T-helper 2 cell treated with Interferon-gamma antibody and Interleukin-4, amounts not matched to agents 5 μg/mL and 100 μg/mL, for 36 hours (primary cell): Measurements from ENCODE around the gene SAP30BP.
A peak's percentile ranks its signal among the peaks of the same experiment; 100 is the strongest.

ENCODE experiments used
- DNase-seq: peaks from one replicate; pipeline ENCODE4 v3.0.0; 2021; ENCODE audit warnings: low spot score
- H3K27ac Mint-ChIP-seq: one replicate; pipeline ENCODE4 v1.8.0; 2021; ENCODE audit warnings: mild to moderate bottlenecking, mixed read lengths
- H3K27me3 Mint-ChIP-seq: one replicate; pipeline ENCODE4 v1.8.0; 2021; ENCODE audit warnings: low read depth, mixed read lengths
- H3K36me3 Mint-ChIP-seq: one replicate; pipeline ENCODE4 v1.8.0; 2021; ENCODE audit warnings: low read depth, mixed read lengths
- H3K4me1 Mint-ChIP-seq: one replicate; pipeline ENCODE4 v1.8.0; 2021; ENCODE audit warnings: low read depth, mixed read lengths
- H3K4me3 Mint-ChIP-seq: one replicate; pipeline ENCODE4 v1.8.0; 2022; ENCODE audit warnings: mild to moderate bottlenecking, moderate library complexity, mixed read lengths
- H3K9me3 Mint-ChIP-seq: one replicate; pipeline ENCODE4 v1.8.0; 2021; ENCODE audit warnings: mixed read lengths

SAP30BP gene

DNA sequence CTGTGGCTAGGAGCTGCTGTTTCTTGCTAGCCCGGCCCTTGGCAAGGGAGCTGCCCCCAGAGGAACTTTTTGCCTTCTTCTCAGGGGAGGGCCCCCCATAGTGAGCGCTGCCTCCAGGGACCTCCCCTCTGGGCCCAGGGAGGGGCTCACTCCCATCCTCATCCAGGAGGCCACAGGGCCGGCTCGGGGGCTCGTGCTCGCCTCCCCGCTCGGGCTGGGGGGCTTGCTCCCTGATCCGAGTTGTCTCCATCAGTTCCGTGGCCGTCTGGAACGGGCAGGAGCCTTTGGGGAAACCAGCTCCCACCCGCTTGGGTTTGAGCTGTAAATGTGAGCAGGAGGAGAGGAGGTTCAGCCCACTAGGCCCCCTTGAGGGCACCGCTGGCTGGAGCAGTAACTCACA, 38.0 kb upstream of the SAP30BP start:
- H3K27ac Mint-ChIP-seq: no peak overlapping the region
- H3K9me3 Mint-ChIP-seq: no peaks in the 10 kb centered on the region
- H3K36me3 Mint-ChIP-seq: no peaks in the 10 kb centered on the region
- DNase-seq: no peak
- peaks cover 1% of the 10 kb centered on the region for H3K4me1 Mint-ChIP-seq
- H3K27me3 Mint-ChIP-seq: no peaks in the 10 kb centered on the region
- H3K4me3 Mint-ChIP-seq: no peak overlapping the region

DNA sequence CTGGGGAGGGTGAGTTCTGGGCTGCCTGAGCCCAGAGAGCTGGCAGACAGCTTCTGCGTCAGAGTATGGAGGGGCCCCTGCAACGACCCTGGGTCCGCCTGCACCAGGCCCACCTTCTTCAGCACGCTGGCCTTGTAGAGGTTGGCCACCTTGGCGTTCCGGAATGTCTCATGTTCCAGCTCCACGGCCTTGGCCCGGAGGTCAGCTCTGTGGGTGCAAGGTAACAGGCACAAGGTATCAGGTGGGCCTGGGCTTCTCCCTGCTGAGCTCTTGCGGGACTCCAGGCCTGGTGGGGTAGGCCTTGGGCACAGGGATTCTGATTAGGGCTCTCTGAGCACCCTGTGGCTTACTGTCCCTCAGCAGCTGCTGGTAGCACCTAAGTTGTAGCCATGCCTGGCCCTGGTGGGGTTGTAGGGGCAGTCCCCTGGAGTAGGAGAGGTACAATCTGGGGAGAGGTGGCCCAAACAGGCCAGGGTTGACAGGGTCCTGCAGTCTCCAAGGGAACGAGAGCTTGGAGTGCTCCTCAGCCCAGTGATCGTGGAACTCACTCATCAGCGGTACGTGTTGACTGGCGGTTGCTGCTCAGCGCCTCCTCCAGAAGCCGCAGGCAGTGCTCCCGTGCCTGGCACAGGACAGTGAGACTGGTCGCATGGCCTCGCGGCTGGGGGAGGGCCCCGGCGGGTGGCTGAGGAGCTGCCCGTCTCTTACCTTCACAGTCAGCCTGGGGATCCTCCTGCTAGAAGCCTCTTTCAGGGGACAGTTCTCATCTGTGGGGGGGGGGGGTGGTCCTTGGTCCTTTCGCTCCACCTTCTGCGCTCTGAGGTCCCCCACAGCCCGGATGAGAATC, 36.8 kb upstream of the SAP30BP start:
- Mint-ChIP-seq H3K9me3 (no peaks in the 10 kb centered on the region), H3K4me3 (no peak overlapping the region), H3K27ac (no peak overlapping the region), H3K36me3 (no peaks in the 10 kb centered on the region), H3K4me1 (peaks cover 1% of the 10 kb centered on the region), H3K27me3 (no peaks in the 10 kb centered on the region)
- DNase-seq: no peak

GRCh38 chr17:75631353-75631752, 35.8 kb upstream of the SAP30BP start:
- peaks cover 1% of the 10 kb centered on the region for H3K4me1 Mint-ChIP-seq
- H3K36me3 Mint-ChIP-seq: no peaks in the 10 kb centered on the region
- H3K27ac Mint-ChIP-seq: no peak overlapping the region

DNA sequence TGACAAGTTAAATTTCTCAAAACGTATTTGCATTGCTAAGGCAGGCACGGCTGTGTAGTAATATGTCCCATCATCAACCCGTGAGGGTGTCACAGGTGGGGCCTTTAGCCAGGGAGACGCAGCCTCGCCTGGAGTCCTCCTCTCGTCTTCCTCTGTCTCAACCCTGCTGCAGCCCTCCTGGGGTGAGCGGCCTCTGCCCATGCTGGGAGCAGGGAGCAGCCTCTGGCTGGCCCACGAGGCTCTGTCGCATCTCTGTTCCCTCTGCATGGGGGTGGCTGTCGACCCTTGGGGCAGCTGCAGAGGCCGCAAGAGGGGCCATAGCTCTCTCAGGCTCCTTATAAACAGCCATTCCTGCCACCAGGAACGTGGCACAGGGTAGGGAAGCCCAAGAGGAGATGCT, 34.7 kb upstream of the SAP30BP start:
- no peaks in the 10 kb centered on the region for H3K9me3 Mint-ChIP-seq
- no peak overlapping the region for H3K27ac Mint-ChIP-seq
- no peaks in the 10 kb centered on the region for H3K27me3 Mint-ChIP-seq
- no peaks in the 10 kb centered on the region for H3K36me3 Mint-ChIP-seq
- peaks cover 1% of the 10 kb centered on the region for H3K4me1 Mint-ChIP-seq
- H3K4me3 Mint-ChIP-seq: no peak overlapping the region
- DNase-seq: no peak

More at GRCh38 chr17:75631353-75631752, 35.8 kb upstream of the SAP30BP start:
- no peak for DNase-seq
- Mint-ChIP-seq H3K9me3 (no peaks in the 10 kb centered on the region), H3K27me3 (no peaks in the 10 kb centered on the region), H3K4me3 (no peak overlapping the region)

DNA sequence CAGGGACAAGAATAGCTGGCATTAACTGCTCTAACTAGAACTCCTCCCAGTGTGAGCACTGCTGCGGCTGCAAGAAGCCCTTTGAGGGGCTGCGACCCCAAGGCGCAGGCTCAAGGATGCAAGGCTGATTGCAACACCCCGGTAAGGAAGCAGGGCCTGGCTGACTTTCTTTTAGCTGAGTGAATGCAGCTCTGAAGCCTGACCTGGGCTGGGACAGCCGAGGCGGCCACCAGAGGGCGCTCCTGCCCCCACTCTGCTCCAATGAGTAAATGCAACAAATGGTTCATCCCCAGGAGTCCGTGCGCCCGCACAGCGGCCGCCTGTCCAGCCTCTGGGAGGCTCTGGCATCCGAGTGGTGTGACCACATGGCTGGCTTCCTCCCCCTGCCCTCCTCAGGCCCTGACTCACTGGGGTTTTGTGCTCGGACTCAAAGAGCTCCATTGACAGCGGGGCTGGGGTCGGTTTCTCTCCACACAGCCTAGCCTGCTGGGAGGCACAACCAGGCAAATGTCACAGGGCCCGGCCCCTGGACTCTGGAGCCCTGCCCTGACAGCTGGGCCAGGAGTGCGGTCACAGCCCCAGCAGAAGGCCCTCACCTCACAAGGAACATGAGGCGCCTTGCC, 34.2 kb upstream of the SAP30BP start, which contains the start of gene SMIM5:
TSS of gene SMIM5 (plus strand) at position 572 of the 623 bp plus-strand sequence. CDS start 6,768 bp downstream, outside the sequence.
- Mint-ChIP-seq H3K4me3 (no peak within 1 kb of the TSS), H3K27ac (peak within 1 kb of the TSS; percentile 31)

DNA sequence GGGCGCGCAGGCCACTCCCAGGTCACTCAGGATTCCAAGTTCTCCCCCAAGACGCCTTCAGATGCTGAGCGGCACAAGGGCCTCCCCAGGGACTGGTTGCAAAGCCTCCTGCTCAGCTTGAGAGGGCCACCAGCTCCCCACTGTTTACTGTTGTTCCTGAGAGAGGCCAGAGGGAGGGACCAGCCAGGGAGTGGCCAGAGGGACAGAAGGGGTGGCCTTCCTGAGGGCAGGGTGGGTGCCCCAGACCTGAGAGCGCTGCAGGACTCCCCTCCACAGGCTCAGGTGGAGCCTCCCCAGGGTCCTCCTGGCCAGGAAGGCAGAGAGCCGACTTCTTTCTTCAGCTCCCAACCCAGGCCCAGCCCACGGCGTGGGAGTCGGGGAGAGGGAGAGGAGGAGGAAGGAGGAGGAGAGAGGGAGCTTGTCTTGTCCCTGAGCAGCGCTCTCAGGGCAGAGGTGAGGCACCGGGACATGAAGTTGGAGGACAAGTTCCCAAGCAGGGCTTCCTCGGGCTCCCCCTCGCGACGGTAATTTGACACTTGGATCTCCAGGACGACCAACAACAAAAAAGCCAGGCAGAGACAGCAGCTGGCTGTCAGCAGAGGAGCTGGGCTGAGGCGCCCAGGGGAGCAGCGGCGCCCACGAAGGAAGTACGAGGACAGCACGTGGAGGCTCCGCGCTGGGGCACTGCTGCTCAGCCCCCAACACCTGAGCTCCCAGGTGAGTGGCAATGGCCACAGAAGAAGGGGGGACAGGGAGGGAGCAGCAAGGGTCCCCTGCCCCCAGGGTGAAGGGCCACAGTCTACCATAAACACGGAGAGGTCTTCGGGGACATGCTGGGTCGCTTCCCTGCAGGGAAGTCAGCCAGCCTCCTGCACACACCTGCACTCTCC, 33.4 kb upstream of the SAP30BP start:
- peak; percentile 17 for DNase-seq
- H3K27ac Mint-ChIP-seq: peak overlapping the region; percentile 31
- no peaks in the 10 kb centered on the region for H3K9me3 Mint-ChIP-seq
- H3K4me1 Mint-ChIP-seq: peaks cover 1% of the 10 kb centered on the region
- no peaks in the 10 kb centered on the region for H3K27me3 Mint-ChIP-seq
- no peak overlapping the region for H3K4me3 Mint-ChIP-seq
- no peaks in the 10 kb centered on the region for H3K36me3 Mint-ChIP-seq

More for the DNA sequence above, 34.2 kb upstream of the SAP30BP start, which contains the start of gene SMIM5:
- Mint-ChIP-seq H3K9me3 (no peaks in the 10 kb centered on the region), H3K4me1 (peaks cover 1% of the 10 kb centered on the region), H3K27me3 (no peaks in the 10 kb centered on the region), H3K36me3 (no peaks in the 10 kb centered on the region)
- peak; percentile 66 for DNase-seq

DNA sequence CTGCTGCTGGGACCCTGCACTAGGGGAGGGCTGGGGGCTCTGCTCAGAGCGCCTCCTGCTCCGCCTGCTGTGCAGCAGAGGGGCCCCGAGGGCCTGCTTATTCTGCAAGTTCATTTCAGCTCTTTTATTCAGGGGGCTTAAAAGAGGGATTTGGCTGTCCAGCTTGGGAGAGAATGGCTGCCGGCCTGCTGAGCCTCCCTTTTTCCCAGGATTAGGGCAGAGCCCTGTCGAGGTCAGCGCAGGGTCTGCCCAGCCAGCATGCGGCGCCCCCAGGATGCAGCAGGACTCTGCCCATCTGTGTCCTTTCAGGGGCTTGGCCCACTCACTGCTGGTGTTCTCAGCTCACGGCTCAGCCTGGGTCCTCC, 32.8 kb upstream of the SAP30BP start:
- H3K36me3 Mint-ChIP-seq: no peaks in the 10 kb centered on the region
- no peak overlapping the region for H3K27ac Mint-ChIP-seq
- H3K27me3 Mint-ChIP-seq: no peaks in the 10 kb centered on the region
- H3K4me3 Mint-ChIP-seq: no peak overlapping the region
- DNase-seq: no peak
- H3K9me3 Mint-ChIP-seq: no peaks in the 10 kb centered on the region
- peaks cover 1% of the 10 kb centered on the region for H3K4me1 Mint-ChIP-seq

GRCh38 chr17:75634754-75635609, 32.2 kb upstream of the SAP30BP start:
- H3K27me3 Mint-ChIP-seq: no peaks in the 10 kb centered on the region
- no peak for DNase-seq
- no peaks in the 10 kb centered on the region for H3K9me3 Mint-ChIP-seq
- no peaks in the 10 kb centered on the region for H3K36me3 Mint-ChIP-seq
- peaks cover 1% of the 10 kb centered on the region for H3K4me1 Mint-ChIP-seq
- no peak overlapping the region for H3K27ac Mint-ChIP-seq
- H3K4me3 Mint-ChIP-seq: no peak overlapping the region

DNA sequence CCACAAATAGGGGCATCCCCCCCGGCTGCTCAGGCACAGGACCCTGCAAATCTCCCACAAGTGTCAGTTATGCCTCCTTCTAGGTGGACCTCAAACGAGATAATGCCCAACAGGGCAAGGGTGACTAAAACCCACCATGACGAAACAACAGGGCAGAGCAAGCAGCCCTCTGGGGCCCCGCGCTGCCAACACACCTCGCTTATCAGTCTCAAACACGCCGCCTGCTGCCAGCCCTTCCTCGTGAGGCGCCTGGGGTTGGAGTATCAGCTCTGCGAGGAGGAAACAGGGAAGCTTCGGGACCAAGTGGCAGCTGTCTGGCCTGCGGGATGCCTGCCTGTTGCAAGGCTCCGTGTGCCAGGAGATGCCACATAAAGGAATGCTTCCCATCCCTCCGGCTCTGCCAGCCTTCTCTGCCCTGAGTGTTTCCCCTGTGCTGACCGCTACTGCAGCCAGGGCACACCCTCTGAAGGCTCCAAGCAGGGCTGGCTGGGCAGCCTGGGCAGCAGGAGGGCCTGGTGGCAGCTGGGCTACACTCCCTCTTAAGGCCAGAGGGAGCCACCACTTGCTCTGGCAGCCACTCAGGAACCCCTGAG, 31.4 kb upstream of the SAP30BP start:
- H3K36me3 Mint-ChIP-seq: no peaks in the 10 kb centered on the region
- no peaks in the 10 kb centered on the region for H3K9me3 Mint-ChIP-seq
- H3K27ac Mint-ChIP-seq: no peak overlapping the region
- DNase-seq: no peak
- no peak overlapping the region for H3K4me3 Mint-ChIP-seq
- no peaks in the 10 kb centered on the region for H3K27me3 Mint-ChIP-seq
- peaks cover 1% of the 10 kb centered on the region for H3K4me1 Mint-ChIP-seq

DNA sequence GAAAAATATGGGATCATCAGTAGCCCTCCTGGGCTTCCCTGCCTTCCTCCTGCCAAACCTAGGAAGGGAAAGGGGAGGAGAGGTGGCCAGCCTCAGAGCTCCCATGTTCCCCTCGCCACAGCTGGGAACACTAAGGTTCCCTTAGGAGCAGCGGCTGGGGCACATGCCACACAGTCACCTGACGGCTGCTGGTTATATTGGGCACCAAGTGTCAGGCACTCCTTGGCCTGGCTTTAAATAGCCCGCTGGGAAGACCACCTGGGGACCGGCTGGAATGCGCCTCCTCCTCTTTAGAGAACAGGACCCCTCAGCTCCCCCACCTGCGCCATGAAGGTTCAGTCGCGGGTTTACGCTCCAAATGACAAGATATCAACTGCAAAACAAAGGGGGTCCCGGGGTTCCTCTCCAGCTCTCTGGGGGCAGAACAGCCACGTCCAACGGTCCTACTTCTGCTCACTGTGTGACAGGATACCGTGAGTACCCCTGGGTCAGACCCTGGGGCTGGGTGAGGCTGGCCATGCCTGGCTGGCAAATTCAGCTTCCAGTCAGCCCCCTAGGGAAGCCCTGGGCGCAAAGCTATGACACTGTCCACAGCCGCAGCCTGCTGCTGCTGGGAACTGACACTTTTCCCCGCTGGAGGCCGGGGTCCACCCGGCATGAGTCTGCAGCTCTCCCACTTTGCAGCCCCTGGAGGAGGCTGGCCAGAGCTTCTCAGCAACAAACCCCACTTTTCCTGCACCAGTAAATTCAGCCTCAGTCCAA, 30.6 kb upstream of the SAP30BP start:
- no peak overlapping the region for H3K27ac Mint-ChIP-seq
- H3K4me3 Mint-ChIP-seq: no peak overlapping the region
- H3K9me3 Mint-ChIP-seq: no peaks in the 10 kb centered on the region
- no peak for DNase-seq
- H3K4me1 Mint-ChIP-seq: peaks cover 1% of the 10 kb centered on the region
- no peaks in the 10 kb centered on the region for H3K36me3 Mint-ChIP-seq
- no peaks in the 10 kb centered on the region for H3K27me3 Mint-ChIP-seq

DNA sequence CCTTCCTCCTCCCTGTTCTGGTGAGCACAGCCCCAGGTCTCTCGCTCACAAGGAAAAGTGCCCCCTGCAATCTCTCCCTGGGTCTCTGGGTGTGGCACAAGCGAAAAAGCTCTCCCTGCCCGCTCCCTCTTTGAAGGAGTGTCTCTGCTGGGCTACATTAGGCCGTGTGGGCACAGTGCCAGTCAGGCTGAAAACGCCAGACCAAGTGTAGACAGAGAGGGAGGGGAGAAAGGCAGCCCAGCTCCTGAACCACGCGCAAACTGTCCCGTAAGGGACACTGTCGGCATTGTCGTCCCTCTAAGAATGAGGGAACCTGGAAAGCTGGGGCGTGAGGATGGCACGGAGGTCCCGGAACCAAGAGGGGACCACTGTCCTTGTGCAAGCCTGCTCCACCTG, 30.0 kb upstream of the SAP30BP start:
- Mint-ChIP-seq H3K9me3 (no peaks in the 10 kb centered on the region), H3K4me1 (peaks cover 1% of the 10 kb centered on the region), H3K27ac (no peak overlapping the region), H3K4me3 (no peak overlapping the region), H3K36me3 (no peaks in the 10 kb centered on the region), H3K27me3 (no peaks in the 10 kb centered on the region)
- no peak for DNase-seq

DNA sequence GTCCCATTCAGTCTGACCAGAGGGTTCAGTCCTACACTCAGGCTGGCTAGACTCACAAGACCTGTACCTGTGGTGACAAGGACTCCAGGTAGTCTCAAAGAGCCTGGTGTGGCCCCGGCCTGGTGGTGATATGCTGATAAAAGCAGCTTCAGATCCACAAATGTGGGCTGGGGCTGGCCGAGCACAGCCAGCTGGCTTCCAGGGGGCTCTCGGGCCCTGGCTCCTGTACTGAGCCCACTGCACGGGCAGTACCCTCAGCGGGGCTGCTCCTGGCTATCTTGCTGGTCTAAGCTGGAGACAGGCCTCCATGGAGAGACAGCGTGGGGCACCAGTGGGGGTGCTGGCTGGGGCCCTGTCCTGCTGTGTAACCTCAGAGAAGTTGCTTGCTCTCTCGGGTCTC, 29.6 kb upstream of the SAP30BP start:
- Mint-ChIP-seq H3K27ac (no peak overlapping the region), H3K4me3 (no peak overlapping the region), H3K4me1 (peaks cover 1% of the 10 kb centered on the region), H3K27me3 (no peaks in the 10 kb centered on the region), H3K36me3 (no peaks in the 10 kb centered on the region), H3K9me3 (no peaks in the 10 kb centered on the region)
- no peak for DNase-seq
